ENCODE results near the gene SCLY. TPM values are rescaled to one million over a fixed set of nuclear protein-coding genes. Genes with fewer than 3 reads are reported as not detected.

The SCLY gene
- total and polyA plus RNA-seq, 2 of the 13 experiments (the other 11 are each of a cell fraction or from before 2014, with no cell fraction given), result 27.9 to 38.6 TPM

DNA sequence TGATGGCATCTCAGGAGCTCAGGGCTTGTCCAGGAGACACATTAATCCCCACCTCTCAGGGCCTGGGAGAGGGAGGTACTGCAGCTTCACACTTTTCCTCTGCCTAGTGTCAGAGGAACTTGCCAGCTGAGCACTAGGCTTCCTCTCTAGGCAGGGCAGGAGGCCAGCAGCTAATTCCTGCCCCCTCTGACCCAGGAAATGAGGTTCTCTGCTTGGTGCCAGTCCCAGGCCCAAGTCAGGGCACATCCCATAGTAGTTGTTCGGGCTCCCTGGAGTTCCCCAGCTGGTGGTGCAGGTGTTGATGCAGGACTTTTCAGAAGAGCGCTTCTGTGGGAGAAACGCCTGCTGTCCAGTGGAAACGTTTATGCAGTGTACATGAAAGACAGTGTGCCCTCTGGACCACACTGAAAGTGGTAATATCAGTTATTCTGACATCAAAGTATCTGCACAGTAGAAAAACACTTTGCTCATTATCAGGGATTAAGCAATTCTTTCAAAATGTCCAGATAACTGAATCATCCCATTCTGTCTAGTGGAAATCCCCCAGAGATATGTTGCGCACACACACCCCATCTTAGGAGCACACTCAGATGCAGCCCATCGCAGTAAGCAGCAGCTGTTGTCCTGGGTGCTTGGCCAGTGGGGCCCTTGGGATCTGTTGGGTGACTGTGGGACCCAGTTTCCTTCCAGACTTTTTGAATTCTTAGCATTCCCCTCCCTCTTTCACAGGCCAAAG, 17.8 kb upstream of the SCLY start:
- ATAC-seq, result no peak
- WGBS (ENCODE audit: low lambda C conversion rate), result 90% methylated on average over 6 of the region's 6 CpGs

GRCh38 chr2:238043851-238044250, 16.9 kb upstream of the SCLY start:
- Histone ChIP-seq H3K4me1 (ENCODE audit: insufficient read depth, low read length) (no peaks in the 10 kb centered on the region), H3K27me3 (ENCODE audit: control insufficient read depth in 1 of 2, insufficient read depth in 2 of 2, low read length in 2 of 2) (no peaks in the 10 kb centered on the region), H2AFZ (ENCODE audit: low read length) (no peak overlapping the region), H3K27ac (ENCODE audit: extremely low read length, insufficient read depth, low read length) (no peak overlapping the region), H3K9ac (ENCODE audit: insufficient read depth, low read depth, low read length) (no peak overlapping the region), H3K79me2 (ENCODE audit: insufficient read depth, low read length) (no peaks in the 10 kb centered on the region), H3K4me2 (ENCODE audit: low read depth, low read length) (no peak overlapping the region), H4K20me1 (ENCODE audit: insufficient read depth, low read length) (no peaks in the 10 kb centered on the region), H3K9me3 (ENCODE audit: low read length) (no peaks in the 10 kb centered on the region), H3K36me3 (replicated peaks in 1 of 2; ENCODE audit: control insufficient read depth in 1 of 2, insufficient read depth in 2 of 2, low read length in 2 of 2) (peaks cover 11 to 41% of the 10 kb centered on the region in 2 experiments), H3K4me3 (replicated peaks in 1 of 3; ENCODE audit: insufficient read depth in 1 of 3, low read depth in 2 of 3, low read length in 3 of 3) (no peak overlapping the region)
- peak; percentile 24 for TF ChIP-seq RBM22 (optimal IDR thresholded peaks at IDR 0.05; ENCODE audit: low read length)
- TF ChIP-seq ZNF451 (CRISPR knock-in tag; IDR thresholded peaks at IDR 0.05), result no peak
- no peak for DNase-seq (ENCODE audit: low spot score)
- in situ Hi-C loops (cut with HindIII; ENCODE audit: extremely low pct_ligation_motif_present, low pct_unique_long_range_greater_than_20kb), result no loop called here
- WGBS (ENCODE audit: low lambda C conversion rate), result 95% methylated on average over 6 of the region's 6 CpGs
- BruUV-seq (replicated peaks), result no TSS peak
- CTCF ChIA-PET (ENCODE audit: low intra/inter-chr PET ratio, low total read pairs), result no interaction called here
- POLR2A ChIA-PET, result interaction anchor here (1.1 kb wide), 1 partner anchor 17 kb away, joined by 3 read pairs; the partner anchor contains the start of gene SCLY
- ATAC-seq, result no peak
- intact Hi-C loops (cut with micrococcal nuclease; ENCODE audit: unreplicated experiment), result no loop called here
- FAIRE-seq, result no peak

More for the DNA sequence above, 17.8 kb upstream of the SCLY start:
- BruUV-seq (replicated peaks), result no TSS peak
- TF ChIP-seq MBNL3 (CRISPR knock-in tag; conservative IDR thresholded peaks at IDR 0.05), result no peak
- TF ChIP-seq ZMYM2 (CRISPR knock-in tag; IDR thresholded peaks at IDR 0.05), result no peak
- TF ChIP-seq ZNF552 (CRISPR knock-in tag; IDR thresholded peaks at IDR 0.05; ENCODE audit: borderline replicate concordance), result no peak
- TF ChIP-seq ZNF354B (CRISPR knock-in tag; IDR thresholded peaks at IDR 0.05), result no peak
- Histone ChIP-seq H2AFZ (ENCODE audit: low read length) (no peak overlapping the region), H4K20me1 (ENCODE audit: insufficient read depth, low read length) (no peaks in the 10 kb centered on the region), H3K4me2 (ENCODE audit: low read depth, low read length) (no peak overlapping the region), H3K4me3 (replicated peaks in 1 of 3; ENCODE audit: insufficient read depth in 1 of 3, low read depth in 2 of 3, low read length in 3 of 3) (no peak overlapping the region), H3K27ac (ENCODE audit: extremely low read length, insufficient read depth, low read length) (no peak overlapping the region), H3K27me3 (ENCODE audit: control insufficient read depth in 1 of 2, insufficient read depth in 2 of 2, low read length in 2 of 2) (no peaks in the 10 kb centered on the region), H3K79me2 (ENCODE audit: insufficient read depth, low read length) (no peaks in the 10 kb centered on the region), H3K9ac (ENCODE audit: insufficient read depth, low read depth, low read length) (no peak overlapping the region), H3K36me3 (replicated peaks in 1 of 2; ENCODE audit: control insufficient read depth in 1 of 2, insufficient read depth in 2 of 2, low read length in 2 of 2) (peaks cover 14 to 49% of the 10 kb centered on the region in 2 experiments), H3K9me3 (ENCODE audit: low read length) (no peaks in the 10 kb centered on the region), H3K4me1 (ENCODE audit: insufficient read depth, low read length) (no peaks in the 10 kb centered on the region)
- intact Hi-C loops (cut with micrococcal nuclease; ENCODE audit: unreplicated experiment) (no loop called here), in situ Hi-C loops (cut with HindIII; ENCODE audit: extremely low pct_ligation_motif_present, low pct_unique_long_range_greater_than_20kb) (no loop called here)
- POLR2A ChIA-PET, result no interaction called here
- no peak for FAIRE-seq
- CTCF ChIA-PET (ENCODE audit: low intra/inter-chr PET ratio, low total read pairs), result no interaction called here
- no peak for DNase-seq (ENCODE audit: low spot score)
